ENCODE data around the gene PEMT.

DNA sequence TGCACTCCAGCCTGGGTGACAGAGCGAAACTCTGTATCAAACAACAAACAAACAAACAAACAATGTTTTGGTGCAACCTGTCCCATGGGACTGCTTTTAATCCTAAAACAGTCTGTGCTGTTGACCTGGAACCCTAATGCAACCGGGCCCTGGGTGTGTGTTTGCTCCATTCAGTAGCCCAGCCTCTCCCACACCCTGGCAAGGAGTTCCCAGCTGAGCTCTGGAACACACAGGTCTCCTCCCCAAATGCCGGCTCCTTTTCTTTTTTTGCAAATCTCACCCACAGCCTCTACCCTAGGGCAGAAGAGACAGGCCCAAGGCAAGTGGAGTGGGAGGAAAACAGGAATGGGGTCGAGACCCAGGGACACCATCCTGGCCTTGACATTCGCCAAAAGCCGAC, 65.6 kb downstream of the PEMT start:
- TF ChIP-seq POLR2A (IDR thresholded peaks at IDR 0.05) (no peak), POLR2AphosphoS5 (IDR thresholded peaks at IDR 0.05) (no peak), EP300 (IDR thresholded peaks at IDR 0.05) (no peak)
- TF ChIP-seq, protein P1, sequence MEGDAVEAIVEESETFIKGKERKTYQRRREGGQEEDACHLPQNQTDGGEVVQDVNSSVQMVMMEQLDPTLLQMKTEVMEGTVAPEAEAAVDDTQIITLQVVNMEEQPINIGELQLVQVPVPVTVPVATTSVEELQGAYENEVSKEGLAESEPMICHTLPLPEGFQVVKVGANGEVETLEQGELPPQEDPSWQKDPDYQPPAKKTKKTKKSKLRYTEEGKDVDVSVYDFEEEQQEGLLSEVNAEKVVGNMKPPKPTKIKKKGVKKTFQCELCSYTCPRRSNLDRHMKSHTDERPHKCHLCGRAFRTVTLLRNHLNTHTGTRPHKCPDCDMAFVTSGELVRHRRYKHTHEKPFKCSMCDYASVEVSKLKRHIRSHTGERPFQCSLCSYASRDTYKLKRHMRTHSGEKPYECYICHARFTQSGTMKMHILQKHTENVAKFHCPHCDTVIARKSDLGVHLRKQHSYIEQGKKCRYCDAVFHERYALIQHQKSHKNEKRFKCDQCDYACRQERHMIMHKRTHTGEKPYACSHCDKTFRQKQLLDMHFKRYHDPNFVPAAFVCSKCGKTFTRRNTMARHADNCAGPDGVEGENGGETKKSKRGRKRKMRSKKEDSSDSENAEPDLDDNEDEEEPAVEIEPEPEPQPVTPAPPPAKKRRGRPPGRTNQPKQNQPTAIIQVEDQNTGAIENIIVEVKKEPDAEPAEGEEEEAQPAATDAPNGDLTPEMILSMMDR (IDR thresholded peaks at IDR 0.05), result no peak

Measured in sigmoid colon (tissue), 4 donors.